Measurements from ENCODE around the gene IQCF2.
A peak's percentile ranks its signal among the peaks of the same experiment; 100 is the strongest.
"Not testable (repeated sequence)": the region's sequence is repeated elsewhere in the genome, so short reads cannot be mapped to it uniquely, and the experiment has no call there.

IQCF2 gene

GRCh38 chr3:51876186-51876585, 14.8 kb downstream of the IQCF2 start:
- DNase-seq (ENCODE audit: low read depth in 3 of 3): no peak

- no peak for DNase-seq (ENCODE audit: low read depth in 3 of 3)
Observed at GRCh38 chr3:51879937-51880336, 18.5 kb downstream of the IQCF2 start.

DNA sequence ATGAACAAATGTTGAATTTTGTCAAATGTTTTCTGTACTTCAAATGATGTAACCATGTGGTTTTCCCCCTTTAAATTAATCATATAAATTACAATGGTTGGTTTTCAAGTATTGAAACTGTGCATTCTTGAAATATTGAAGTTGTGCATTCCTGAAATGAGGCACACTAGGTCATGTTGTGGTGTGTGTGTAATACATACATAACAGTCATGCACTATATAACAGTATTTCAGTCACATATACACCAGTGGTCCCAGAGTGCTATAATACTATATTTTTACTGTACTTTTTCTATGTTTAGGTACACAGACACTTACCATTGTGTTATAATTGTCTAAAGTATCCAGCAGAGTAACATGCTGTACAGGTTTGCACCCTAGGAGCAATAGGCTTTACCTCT, 25.0 kb downstream of the IQCF2 start:
- no peak for DNase-seq (ENCODE audit: low read depth in 3 of 3)

- no peak for DNase-seq (ENCODE audit: low read depth in 3 of 3)
Observed at GRCh38 chr3:51887620-51888019, 26.2 kb downstream of the IQCF2 start.

- DNase-seq (ENCODE audit: low read depth in 3 of 3): no peak
Observed at GRCh38 chr3:51888463-51889105, 27.2 kb downstream of the IQCF2 start.

DNA sequence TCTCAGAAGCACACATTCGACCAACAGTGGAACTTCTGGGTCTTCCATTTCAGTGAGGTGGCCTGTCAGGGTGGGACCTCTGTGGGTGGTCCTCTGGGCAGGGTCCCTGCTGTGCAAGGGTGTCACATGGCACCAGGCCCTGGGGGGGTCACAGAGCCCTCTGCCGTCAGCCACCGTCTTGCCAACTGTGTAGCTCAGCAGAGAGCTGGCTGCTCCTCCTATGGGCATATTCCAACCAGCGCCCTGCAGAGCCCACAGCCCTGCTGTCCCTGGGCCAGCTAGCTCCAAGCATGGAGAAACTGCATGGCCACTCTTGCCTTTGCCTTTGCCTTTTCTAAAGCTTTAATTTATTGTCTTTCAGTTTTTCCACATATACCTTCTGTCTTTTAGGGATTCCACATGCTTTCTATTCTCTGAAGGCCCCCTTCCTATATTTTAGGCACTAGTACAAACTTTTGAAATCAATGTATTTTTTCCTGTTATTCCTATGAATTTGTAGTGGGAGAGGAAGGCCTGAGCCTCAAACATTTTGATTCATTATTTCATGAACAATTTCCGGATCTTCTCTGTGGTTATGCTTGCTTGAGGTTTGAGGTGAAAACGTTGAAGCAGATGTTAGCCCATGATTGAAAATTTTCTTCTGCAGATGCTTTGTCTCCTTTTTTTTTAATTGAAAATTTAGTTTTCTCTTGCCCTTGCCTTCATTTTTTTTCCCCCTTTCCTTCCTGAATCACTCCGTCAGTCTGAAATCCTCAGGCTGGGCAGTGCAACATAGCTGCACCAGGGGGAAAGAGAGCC, 30.0 kb downstream of the IQCF2 start:
- DNase-seq (ENCODE audit: low read depth in 3 of 3): no peak

- DNase-seq (ENCODE audit: low read depth in 3 of 3): no peak
Observed at GRCh38 chr3:51894391-51894790, 33.0 kb downstream of the IQCF2 start.

- no peak for DNase-seq (ENCODE audit: low read depth in 3 of 3)
Observed at GRCh38 chr3:51894939-51895338, 33.5 kb downstream of the IQCF2 start.

DNA sequence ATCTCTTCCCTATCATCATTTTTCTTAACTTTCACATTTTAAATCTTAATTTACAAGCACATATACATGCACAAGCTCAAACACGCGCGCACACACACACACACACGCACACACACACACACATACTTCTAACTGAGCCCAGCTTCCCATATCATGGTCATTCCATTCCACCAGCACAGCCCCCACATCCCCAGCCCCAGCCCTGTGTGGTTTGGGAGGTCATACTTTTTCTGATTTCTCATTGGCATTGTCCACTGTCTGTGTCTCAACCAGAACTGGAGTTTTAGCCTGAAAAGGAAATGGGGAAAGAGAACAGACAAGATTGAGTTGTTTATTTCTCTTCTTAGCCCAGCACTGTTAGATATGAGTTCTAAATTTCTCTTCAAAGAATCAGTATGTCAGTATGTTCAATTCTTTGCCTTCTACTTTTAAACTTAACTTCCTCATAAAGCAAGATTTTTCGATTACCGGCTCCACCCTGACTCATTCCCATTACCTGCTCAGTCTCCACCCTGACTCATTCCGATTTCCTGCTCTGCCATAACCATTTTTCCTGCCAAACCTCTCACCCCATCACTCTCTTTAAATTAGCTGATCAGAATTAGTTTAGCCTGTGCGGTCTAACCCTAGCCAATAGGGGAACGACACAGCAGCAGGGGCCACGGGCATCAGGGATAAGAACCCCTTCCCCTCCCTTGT, 35.3 kb downstream of the IQCF2 start:
- no peak for DNase-seq (ENCODE audit: low read depth in 3 of 3)

DNA sequence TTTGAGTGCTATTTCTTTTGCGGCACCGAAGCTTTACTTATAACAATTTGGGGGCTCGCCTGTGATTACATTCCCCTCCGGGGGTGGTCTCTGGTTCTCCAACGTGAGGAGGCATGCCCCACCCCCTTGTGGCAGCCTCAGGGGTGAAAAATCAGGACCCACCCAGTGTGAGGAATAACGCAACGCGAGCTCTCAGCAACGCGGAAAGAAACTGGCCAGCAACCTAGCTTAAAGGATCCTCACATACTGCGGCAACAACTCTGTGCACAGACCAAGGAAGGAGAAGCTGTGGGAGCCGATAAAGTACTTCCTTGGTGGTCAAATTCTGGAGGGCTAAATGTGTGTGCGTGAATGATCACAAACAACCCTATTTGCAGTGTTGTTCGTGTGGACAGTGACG, 36.0 kb downstream of the IQCF2 start:
- no peak for DNase-seq (ENCODE audit: low read depth in 3 of 3)

DNA sequence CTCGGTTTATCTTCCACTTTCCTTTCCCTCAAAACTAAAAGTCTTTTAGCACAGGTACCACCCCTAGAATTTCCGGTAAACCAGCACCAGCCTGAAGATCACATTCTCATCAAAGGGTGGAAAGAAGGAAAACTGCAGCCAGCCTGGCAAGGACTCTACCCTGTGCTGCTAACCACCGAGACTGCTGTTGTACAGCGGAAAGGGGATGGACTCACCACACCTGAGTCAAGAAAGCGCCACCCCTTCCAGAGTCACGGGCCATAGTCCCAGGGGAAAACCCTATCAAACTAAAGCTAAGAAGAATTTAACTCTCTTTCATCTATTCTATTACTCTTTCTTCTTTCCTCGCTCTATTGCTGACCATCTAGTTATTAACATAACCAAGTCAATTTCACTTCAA, 38.6 kb downstream of the IQCF2 start:
- not testable (repeated sequence) for DNase-seq (ENCODE audit: low read depth in 3 of 3)

- DNase-seq (ENCODE audit: low read depth in 3 of 3): peak in 2 of 3 experiments; percentile 4 to 19
Observed at GRCh38 chr3:51902361-51902760, 40.9 kb downstream of the IQCF2 start.

- no peak for DNase-seq (ENCODE audit: low read depth in 3 of 3)
Observed at GRCh38 chr3:51904034-51904823, 42.8 kb downstream of the IQCF2 start.

DNA sequence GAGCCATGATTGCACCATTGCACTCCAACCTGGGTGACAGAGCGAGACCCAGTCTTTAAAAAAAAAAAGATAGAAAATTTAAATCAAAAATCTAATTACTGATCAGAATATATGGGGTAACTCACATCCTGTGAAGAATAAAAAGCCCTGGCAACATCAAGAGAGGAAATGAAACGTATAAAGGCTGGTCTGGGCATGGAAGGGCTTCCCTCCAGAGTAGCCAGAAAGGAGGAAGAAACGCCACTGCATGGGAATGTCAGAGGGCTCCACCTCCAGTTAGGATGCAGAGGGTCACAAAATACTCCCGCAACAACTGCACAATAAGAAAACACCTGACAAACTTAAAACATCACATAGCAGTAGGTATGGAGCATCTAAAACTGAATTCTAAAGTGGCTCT, 46.6 kb downstream of the IQCF2 start:
- DNase-seq (ENCODE audit: low read depth in 3 of 3): no peak

Data from stimulated activated CD4-positive, alpha-beta T cell treated with anti-CD3 and anti-CD28 coated beads, TNF-alpha, amount 100 ng/mL, for 24 hours (primary cell).